Fibroblast of skin of right quadriceps (primary cell): ENCODE data around the gene SEM1.
"Not testable (repeated sequence)": the region's sequence is repeated elsewhere in the genome, so short reads cannot be mapped to it uniquely, and the experiment has no call there.

Experiments
- DNase-seq: peaks from one replicate; pipeline ENCODE4 v3.0.0-alpha.2; 2013

SEM1 gene

DNA sequence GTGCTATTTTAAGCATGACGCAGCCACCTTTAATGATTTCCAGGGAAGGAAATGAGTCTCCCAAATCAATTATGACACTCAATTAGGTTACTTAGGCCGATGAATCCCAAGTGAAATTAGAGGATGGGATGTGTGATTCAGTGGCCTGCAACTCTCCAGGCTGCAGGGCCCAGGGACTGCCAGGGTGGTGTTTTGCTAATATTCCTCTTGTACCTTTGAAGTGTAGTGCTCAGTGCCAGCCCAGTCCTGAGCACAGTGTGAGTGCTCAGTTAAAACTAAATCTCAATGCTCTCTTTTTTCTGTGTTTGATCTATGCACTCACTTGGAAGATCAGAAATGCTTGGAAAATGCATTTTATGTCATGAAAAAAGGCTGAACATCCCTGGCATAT lies 51.6 kb downstream of the SEM1 start:
- no peak for DNase-seq

DNA sequence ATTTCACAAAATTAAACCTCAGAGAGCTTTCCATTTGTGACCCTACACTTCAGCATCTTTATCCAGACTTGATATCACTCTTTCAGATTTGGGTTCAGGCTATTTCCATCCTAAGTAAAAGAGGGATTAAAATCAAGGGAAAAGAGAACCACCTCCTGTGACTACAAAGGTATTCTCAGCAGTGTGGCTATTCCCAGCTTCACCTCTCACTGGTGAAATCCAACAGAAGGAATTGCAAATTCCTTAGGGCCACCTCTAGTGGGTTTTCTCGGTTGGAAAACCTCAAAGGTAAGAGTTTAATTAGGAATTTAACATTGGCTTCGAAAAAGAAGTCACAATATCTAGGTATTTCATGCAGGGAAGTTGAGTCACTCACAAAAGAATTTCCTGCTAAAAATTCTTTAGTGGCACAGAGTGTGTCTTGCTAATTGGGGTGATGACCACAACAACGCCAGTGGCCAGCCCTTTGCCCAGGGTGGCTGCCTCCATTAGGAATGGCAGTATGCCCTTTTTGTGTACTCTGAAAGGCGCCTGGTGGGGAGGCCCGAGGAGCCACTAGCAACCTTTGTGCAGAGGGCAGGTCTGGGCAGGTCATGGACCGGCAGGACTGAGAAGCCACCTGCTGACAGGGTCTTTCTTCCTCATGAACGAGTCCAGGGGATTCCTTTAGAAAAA lies 52.2 kb downstream of the SEM1 start:
- no peak for DNase-seq

DNA sequence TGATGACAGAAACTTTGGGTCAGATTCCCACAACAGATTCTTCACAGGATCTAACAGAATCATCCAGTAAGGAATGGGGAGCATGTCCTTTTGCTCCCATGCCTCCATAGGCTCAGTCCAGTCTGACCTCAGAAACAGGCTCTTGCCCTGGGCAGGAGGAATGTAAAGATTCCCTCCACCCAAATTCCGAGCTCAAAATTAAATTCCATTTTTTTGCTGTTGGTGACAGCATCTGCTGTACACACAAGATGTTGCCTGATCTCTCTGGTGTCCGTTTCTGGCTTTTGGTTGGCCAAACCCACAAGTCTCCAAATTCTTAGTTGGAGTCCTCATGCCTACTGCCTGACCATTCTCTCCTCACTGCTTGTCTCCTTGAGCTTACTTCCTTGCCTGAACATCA lies 53.7 kb downstream of the SEM1 start:
- no peak for DNase-seq

DNA sequence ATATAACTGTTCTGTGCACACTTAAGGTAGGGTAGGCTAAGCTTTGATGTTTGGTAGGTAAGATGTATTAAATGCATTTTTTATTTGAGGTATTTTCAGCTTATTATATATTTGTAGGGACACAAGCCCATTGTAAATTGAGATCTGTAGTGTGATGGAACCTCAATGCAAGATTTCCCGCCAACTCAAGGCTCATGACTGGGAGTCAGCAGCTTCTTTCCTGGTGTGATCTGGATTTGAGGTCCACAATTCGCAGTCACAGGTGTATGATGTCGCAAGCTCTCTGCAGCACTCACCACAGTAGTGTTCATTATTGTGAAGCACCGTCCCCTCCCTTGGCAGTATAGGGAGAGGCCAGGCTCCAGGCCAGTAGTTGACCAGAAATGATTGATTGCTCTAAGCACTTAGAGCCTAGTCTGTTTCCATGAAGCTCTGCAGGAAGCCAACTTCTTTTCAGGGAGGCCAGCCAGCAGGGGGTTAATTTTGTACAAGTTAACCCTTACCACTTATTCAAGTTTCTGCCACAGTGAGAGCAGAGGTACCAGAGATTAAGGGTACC lies 54.9 kb downstream of the SEM1 start:
- no peak for DNase-seq

DNA sequence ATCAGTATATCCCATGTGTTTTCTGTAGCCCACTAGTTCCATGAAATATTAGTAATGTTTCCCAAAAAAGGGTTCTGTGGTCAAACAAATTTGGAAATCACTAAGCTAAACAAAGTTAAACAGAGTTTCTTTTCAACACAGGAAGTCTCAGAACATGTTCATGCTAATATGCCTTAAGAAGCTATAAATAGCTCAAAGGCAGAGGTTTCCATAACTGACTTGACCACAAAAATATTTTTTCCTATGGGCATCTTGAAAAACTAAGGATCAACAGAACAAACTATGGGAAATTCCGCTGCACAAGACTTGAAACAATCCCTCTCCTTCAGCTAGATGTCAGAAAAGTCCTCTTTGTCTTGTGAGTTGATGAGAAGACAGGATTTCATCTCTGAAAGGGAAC lies 59.7 kb downstream of the SEM1 start:
- peak; percentile 35 for DNase-seq

DNA sequence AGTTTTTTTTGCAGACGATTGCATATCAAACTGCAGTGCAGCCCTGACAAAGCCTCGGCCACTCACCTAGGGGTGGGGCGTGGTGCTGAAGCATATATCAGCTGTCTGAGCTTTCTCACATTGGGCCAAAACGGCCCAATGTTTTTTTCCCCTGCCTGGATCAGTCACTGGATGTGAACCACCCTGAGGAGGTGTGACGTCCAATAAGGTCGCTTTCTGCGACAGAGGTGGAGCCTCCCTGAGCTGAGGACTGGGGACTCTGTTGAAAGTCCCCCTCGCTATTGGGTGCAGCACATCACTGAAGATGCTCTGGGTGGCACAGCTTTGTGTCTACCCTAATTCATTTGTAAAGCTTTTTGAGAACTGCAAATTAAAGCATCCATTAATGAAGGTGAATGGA lies 60.9 kb downstream of the SEM1 start:
- DNase-seq: no peak

DNA sequence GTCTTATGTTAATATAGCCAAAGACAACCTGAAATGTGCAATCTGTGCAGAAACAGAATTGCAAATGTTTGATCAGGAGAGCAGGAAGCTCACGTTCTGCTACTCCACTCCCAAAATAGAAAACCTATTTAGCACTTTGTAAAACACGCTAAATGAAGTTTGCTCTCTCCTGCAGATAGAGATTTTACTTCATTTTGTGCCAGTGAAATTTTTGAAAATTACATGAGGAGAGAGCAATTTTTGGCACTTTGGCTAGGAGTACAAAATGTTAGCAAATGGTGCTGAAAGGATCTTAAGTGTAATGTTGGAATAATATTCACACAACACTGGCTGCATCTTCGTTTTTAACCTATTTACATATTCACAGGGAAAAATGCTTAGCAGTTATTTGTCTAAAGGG lies 61.9 kb downstream of the SEM1 start:
- DNase-seq: no peak

DNA sequence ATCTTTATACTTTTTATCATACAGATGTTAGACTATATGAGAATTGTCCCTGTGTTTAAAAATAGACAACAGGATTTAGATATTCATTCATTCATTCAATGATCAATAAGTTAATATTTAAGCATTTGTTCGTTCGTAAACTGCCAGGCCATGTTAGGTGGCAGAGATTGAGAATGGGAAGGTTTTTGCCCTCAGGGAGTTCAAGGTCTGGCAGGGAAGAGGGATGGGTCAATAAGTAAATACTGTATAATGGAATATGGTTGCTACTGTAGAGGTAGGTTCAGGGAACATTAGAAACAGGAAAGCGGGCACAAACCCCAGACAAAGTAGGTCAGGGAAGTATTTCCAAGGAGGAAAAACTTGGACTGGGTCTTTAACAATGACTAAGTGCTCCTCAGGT lies 64.6 kb downstream of the SEM1 start:
- no peak for DNase-seq

DNA sequence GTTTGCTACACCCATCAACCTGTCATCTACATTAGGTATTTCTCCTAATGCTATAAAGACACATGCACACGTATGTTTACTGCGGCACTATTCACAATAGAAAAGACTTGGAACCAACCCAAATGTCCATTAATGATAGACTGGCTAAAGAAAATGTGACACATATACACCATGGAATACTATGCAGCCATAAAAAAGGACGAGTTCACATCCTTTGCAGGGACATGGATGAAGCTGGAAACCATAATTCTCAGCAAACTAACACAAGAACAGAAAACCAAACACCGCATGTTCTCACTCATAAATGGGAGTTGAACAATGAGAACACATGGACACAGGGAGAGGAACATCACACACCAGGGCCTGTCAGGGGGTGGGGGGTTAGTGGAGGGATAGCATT lies 66.2 kb downstream of the SEM1 start:
- DNase-seq: not testable (repeated sequence)

DNA sequence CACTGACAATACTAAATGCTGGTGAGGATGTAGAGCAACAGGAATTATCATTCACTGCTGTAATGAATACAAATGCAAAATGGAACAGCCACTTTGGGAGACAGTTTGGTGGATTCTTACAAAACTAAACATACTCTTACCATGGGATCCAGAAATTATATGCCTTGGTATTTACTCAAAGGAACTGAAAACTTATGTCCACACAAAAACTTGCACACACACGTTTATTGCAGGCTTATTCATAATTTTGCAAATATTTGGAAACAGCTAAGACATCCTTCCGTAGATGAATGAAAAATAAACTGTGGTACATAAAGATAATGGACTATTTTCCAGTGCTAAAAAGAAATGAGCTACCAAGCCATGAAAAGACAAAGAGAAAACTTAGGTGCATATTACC lies 69.6 kb downstream of the SEM1 start:
- DNase-seq: no peak
